ENCODE results near the gene RMND5B. TPM values are rescaled to one million over a fixed set of nuclear protein-coding genes. Genes with fewer than 3 reads are reported as not detected.

The RMND5B gene
- total and polyA plus RNA-seq, 4 experiments from 2014 or later = 23.4 to 39.0 (median 33.6) TPM

GRCh38 chr5:178163772-178164735 is 33.2 kb downstream of the RMND5B start:
- Histone ChIP-seq H3K27ac (ENCODE audit: low read depth, low read length) (no peak overlapping the region), H3K9me3 (ENCODE audit: control insufficient read depth in 1 of 2, low read length in 2 of 2) (no peaks in the 10 kb centered on the region), H3K4me1 (ENCODE audit: insufficient read depth, low read length) (peaks cover 3% of the 10 kb centered on the region), H3K36me3 (ENCODE audit: insufficient read depth, low read length) (no peaks in the 10 kb centered on the region), H3K4me3 (ENCODE audit: low read length in 2 of 2) (no peak overlapping the region), H3K27me3 (ENCODE audit: insufficient read depth, low read length) (no peaks in the 10 kb centered on the region)
- intact Hi-C loops (cut with micrococcal nuclease) = loop anchor here (1.0 kb wide), 3 partner anchors 10 to 43 kb away; no protein-coding TSS in a partner anchor
- peak overlapping the region in 3 of 7 donors; percentile 13 to 59 (median 53) for H3K27ac Mint-ChIP-seq
- peak overlapping the region in 2 of 8 donors; percentile 22 to 65 for H3K4me3 Mint-ChIP-seq
- peak; percentile 86 to 91 (median 88) for DNase-seq
- CTCF ChIA-PET (ENCODE audit: partially characterized antibody) = interaction anchor here (0.6 to 3.4 kb wide), 7 partner anchors 10 to 156 kb away, joined by 3 to 40 read pairs (median 5); partner anchors contain the start of gene NHP2
- H3K27me3 Mint-ChIP-seq = peaks cover 8 to 20% of the 10 kb centered on the region in 2 donors
- POLR2A ChIA-PET (ENCODE audit: partially characterized antibody) = interaction anchor here (0.7 kb wide), 1 partner anchor 9 kb away, joined by 3 read pairs; no protein-coding TSS in a partner anchor
- no peaks in the 10 kb centered on the region for H3K9me3 Mint-ChIP-seq
- H3K36me3 Mint-ChIP-seq = no peaks in the 10 kb centered on the region
- peaks cover 1 to 10% (median 6%) of the 10 kb centered on the region in 4 donors for H3K4me1 Mint-ChIP-seq

DNA sequence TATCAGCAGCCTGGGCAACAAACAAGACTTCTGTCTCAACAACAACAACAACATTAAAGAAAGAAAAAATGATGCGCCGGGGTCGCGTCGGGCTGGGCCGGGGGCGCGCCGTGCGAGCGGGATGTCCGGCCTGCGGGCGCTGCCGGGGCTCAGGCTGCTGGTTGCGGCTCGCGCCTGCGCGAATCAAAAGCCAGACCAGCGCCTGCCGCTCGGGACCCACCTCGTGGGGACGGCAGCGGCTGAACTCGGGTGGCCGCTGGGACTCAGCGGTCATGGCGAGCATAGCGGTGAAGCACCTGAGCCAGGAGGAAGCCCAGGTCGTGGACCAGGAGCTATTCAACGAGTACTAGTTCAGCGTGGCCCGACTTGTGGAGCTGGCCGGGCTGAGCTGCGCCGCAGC is 34.8 kb downstream of the RMND5B start:
- Mint-ChIP-seq H3K36me3 (no peaks in the 10 kb centered on the region), H3K4me1 (peaks cover 1 to 10% (median 6%) of the 10 kb centered on the region in 4 donors), H3K27me3 (peaks cover 8 to 20% of the 10 kb centered on the region in 2 donors), H3K27ac (no peak overlapping the region), H3K4me3 (no peak overlapping the region), H3K9me3 (no peaks in the 10 kb centered on the region)
- no peak overlapping the region for H3K27ac ChIP-seq (ENCODE audit: low read depth, low read length)
- no peak for DNase-seq
- H3K9me3 ChIP-seq (ENCODE audit: control insufficient read depth in 1 of 2, low read length in 2 of 2) = no peaks in the 10 kb centered on the region
- H3K4me3 ChIP-seq (ENCODE audit: low read length in 2 of 2) = no peak overlapping the region
- no peaks in the 10 kb centered on the region for H3K27me3 ChIP-seq (ENCODE audit: insufficient read depth, low read length)
- peaks cover 3% of the 10 kb centered on the region for H3K4me1 ChIP-seq (ENCODE audit: insufficient read depth, low read length)
- H3K36me3 ChIP-seq (ENCODE audit: insufficient read depth, low read length) = no peaks in the 10 kb centered on the region
- CTCF ChIA-PET (ENCODE audit: partially characterized antibody) = interaction anchor here (0.9 to 5.1 kb wide), 5 partner anchors 10 to 90 kb away, joined by 3 to 31 read pairs (median 4); no protein-coding TSS in a partner anchor
- intact Hi-C loops (cut with micrococcal nuclease) = no loop called here
- POLR2A ChIA-PET (ENCODE audit: partially characterized antibody) = no interaction called here

DNA sequence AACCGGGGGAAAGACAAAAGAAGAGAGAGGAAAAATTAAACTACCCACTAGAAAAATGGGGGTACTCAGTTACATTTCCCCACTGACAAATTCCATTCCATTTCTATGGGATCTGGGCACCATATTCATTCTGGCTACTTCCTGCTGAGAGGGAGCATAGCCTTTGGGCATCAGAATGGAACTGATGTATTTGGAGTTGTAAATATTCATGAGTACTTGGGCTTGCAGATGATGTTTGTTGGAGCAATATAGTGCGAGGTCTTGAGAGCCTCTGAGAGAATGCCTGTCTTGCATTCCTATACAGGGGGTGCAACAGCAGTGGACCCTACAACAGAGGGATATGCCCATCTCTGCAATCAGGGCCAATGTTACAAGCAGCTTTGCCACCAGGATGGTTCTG is 39.6 kb downstream of the RMND5B start:
- ChIA-PET POLR2A (ENCODE audit: partially characterized antibody) (no interaction called here), CTCF (ENCODE audit: partially characterized antibody) (interaction anchor here (1.4 kb wide), 1 partner anchor 95 kb away, joined by 5 read pairs; no protein-coding TSS in a partner anchor)
- Histone ChIP-seq H3K36me3 (ENCODE audit: insufficient read depth, low read length) (no peaks in the 10 kb centered on the region), H3K27ac (ENCODE audit: low read depth, low read length) (no peak overlapping the region), H3K4me3 (ENCODE audit: low read length in 2 of 2) (no peak overlapping the region), H3K4me1 (ENCODE audit: insufficient read depth, low read length) (no peaks in the 10 kb centered on the region), H3K27me3 (ENCODE audit: insufficient read depth, low read length) (no peaks in the 10 kb centered on the region), H3K9me3 (ENCODE audit: control insufficient read depth in 1 of 2, low read length in 2 of 2) (no peaks in the 10 kb centered on the region)
- H3K27me3 Mint-ChIP-seq = peaks cover 0 to 4% of the 10 kb centered on the region in 2 donors
- no peak overlapping the region for H3K4me3 Mint-ChIP-seq
- no peak for DNase-seq
- no peak overlapping the region for H3K27ac Mint-ChIP-seq
- H3K4me1 Mint-ChIP-seq = no peaks in the 10 kb centered on the region
- no peaks in the 10 kb centered on the region for H3K9me3 Mint-ChIP-seq
- intact Hi-C loops (cut with micrococcal nuclease) = no loop called here
- H3K36me3 Mint-ChIP-seq = no peaks in the 10 kb centered on the region

- H3K4me1 Mint-ChIP-seq = peaks cover 0 to 1% (median 0%) of the 10 kb centered on the region in 4 donors
- H3K27ac ChIP-seq (ENCODE audit: low read depth, low read length) = no peak overlapping the region
- no peak overlapping the region for H3K4me3 ChIP-seq (ENCODE audit: low read length in 2 of 2)
- no peak overlapping the region for H3K27ac Mint-ChIP-seq
- no peaks in the 10 kb centered on the region for H3K27me3 ChIP-seq (ENCODE audit: insufficient read depth, low read length)
- intact Hi-C loops (cut with micrococcal nuclease) = no loop called here
- no peaks in the 10 kb centered on the region for H3K36me3 Mint-ChIP-seq
- POLR2A ChIA-PET (ENCODE audit: partially characterized antibody) = no interaction called here
- CTCF ChIA-PET (ENCODE audit: partially characterized antibody) = no interaction called here
- no peak for DNase-seq
- H3K4me1 ChIP-seq (ENCODE audit: insufficient read depth, low read length) = no peaks in the 10 kb centered on the region
- no peak overlapping the region for H3K4me3 Mint-ChIP-seq
- no peaks in the 10 kb centered on the region for H3K9me3 ChIP-seq (ENCODE audit: control insufficient read depth in 1 of 2, low read length in 2 of 2)
- H3K27me3 Mint-ChIP-seq = peaks cover 1 to 3% of the 10 kb centered on the region in 2 donors
- H3K9me3 Mint-ChIP-seq = peaks cover 0 to 2% (median 0%) of the 10 kb centered on the region in 8 donors
- H3K36me3 ChIP-seq (ENCODE audit: insufficient read depth, low read length) = no peaks in the 10 kb centered on the region
Observed at GRCh38 chr5:178174456-178174855, 43.6 kb downstream of the RMND5B start.

DNA sequence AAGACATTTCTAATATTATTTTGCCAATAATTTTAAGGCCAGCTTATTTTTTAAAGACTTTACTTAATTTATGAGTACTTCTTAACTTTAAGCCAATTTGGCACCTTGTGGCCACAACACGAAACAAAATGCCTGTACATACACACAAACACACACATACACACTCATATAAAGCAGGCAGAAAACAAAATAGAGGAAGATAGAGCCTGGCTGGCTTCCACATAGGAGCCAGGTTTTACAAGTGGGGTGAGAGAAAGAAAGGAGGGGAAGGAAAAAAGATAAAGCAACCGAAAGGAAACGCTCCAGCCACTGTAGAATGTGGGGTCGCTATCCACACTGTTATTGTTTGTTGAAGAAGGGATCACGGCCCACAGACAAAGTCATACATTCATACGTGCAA is 46.0 kb downstream of the RMND5B start:
- Mint-ChIP-seq H3K27ac (no peak overlapping the region), H3K27me3 (peaks cover 1 to 9% of the 10 kb centered on the region in 2 donors), H3K4me1 (peaks cover 0 to 1% (median 0%) of the 10 kb centered on the region in 4 donors), H3K9me3 (peaks cover 0 to 2% (median 0%) of the 10 kb centered on the region in 8 donors), H3K4me3 (no peak overlapping the region), H3K36me3 (no peaks in the 10 kb centered on the region)
- Histone ChIP-seq H3K36me3 (ENCODE audit: insufficient read depth, low read length) (no peaks in the 10 kb centered on the region), H3K27ac (ENCODE audit: low read depth, low read length) (no peak overlapping the region), H3K4me1 (ENCODE audit: insufficient read depth, low read length) (no peaks in the 10 kb centered on the region), H3K27me3 (ENCODE audit: insufficient read depth, low read length) (no peaks in the 10 kb centered on the region), H3K9me3 (ENCODE audit: control insufficient read depth in 1 of 2, low read length in 2 of 2) (no peaks in the 10 kb centered on the region), H3K4me3 (ENCODE audit: low read length in 2 of 2) (no peak overlapping the region)
- ChIA-PET CTCF (ENCODE audit: partially characterized antibody) (no interaction called here), POLR2A (ENCODE audit: partially characterized antibody) (no interaction called here)
- no peak for DNase-seq
- intact Hi-C loops (cut with micrococcal nuclease) = no loop called here

DNA sequence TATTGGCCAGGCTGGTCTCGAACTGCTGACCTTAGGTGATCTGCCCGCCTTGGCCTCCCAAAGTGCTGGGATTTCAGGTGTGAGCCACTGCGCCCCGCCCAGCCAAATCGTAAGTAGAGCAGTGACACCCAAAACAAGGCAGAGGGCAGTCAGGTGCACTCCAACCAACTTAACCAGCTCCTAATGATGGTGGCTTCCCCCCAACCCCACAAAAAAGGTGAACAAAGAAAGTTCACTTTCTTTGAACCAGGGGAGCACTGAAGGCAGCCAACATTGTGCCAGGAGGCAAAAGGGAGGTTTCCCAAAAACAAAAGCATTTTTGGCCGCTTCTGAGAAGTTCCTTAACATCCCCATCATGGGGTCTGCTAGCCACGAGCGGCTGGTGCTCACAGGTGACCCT is 46.8 kb downstream of the RMND5B start:
- intact Hi-C loops (cut with micrococcal nuclease) = no loop called here
- Mint-ChIP-seq H3K4me3 (no peak overlapping the region), H3K9me3 (peaks cover 0 to 2% (median 0%) of the 10 kb centered on the region in 8 donors), H3K36me3 (no peaks in the 10 kb centered on the region), H3K4me1 (peaks cover 0 to 3% (median under 1%) of the 10 kb centered on the region in 4 donors), H3K27me3 (peaks cover 4 to 9% of the 10 kb centered on the region in 2 donors), H3K27ac (no peak overlapping the region)
- no peak overlapping the region for H3K27ac ChIP-seq (ENCODE audit: low read depth, low read length)
- H3K4me1 ChIP-seq (ENCODE audit: insufficient read depth, low read length) = no peaks in the 10 kb centered on the region
- no peak overlapping the region for H3K4me3 ChIP-seq (ENCODE audit: low read length in 2 of 2)
- H3K36me3 ChIP-seq (ENCODE audit: insufficient read depth, low read length) = no peaks in the 10 kb centered on the region
- no peaks in the 10 kb centered on the region for H3K9me3 ChIP-seq (ENCODE audit: control insufficient read depth in 1 of 2, low read length in 2 of 2)
- ChIA-PET POLR2A (ENCODE audit: partially characterized antibody) (no interaction called here), CTCF (ENCODE audit: partially characterized antibody) (no interaction called here)
- H3K27me3 ChIP-seq (ENCODE audit: insufficient read depth, low read length) = no peaks in the 10 kb centered on the region
- no peak for DNase-seq

DNA sequence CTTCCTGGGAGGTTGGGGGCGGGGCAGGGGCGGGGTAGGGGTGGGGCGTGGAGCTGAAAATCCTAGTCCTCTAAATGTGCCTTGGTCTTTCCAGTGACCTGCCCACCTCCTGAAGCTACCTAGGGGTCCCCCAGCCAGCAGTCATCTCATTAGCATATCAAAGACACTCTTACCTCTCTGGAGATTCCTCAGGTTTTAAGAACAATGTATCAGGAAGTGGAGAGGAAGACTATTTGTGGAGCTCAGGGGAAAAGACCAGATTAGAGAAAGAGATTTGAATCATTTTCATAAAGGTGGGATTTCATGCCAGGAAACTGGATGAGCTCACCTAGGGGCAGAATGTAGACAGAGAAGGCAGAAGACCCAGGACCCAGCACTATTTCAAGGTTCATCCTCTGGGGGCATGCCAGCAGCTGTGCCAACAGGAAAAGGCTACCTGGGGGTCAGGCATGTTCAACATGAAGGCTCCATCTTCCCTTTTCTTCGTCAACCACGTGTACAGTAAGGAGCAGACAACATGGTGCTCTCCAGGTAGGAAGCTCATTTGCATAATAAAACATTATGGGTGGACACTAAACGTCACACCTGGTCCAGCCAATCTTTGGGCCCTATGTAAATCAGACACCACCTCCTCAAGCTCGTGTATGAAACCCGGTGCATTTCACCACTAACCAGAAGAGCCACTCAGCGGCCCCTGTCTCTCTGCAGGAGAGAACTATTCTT is 49.5 kb downstream of the RMND5B start:
- POLR2A ChIA-PET (ENCODE audit: partially characterized antibody) = no interaction called here
- CTCF ChIA-PET (ENCODE audit: partially characterized antibody) = no interaction called here

More for the DNA sequence above, 49.5 kb downstream of the RMND5B start:
- H3K4me3 Mint-ChIP-seq = no peak overlapping the region
- H3K9me3 ChIP-seq (ENCODE audit: control insufficient read depth in 1 of 2, low read length in 2 of 2) = no peaks in the 10 kb centered on the region
- no peak overlapping the region for H3K4me3 ChIP-seq (ENCODE audit: low read length in 2 of 2)
- no peak overlapping the region for H3K27ac Mint-ChIP-seq
- peaks cover 4 to 9% of the 10 kb centered on the region in 2 donors for H3K27me3 Mint-ChIP-seq
- H3K4me1 Mint-ChIP-seq = peaks cover 0 to 3% (median under 1%) of the 10 kb centered on the region in 4 donors
- intact Hi-C loops (cut with micrococcal nuclease) = no loop called here
- no peaks in the 10 kb centered on the region for H3K4me1 ChIP-seq (ENCODE audit: insufficient read depth, low read length)
- H3K9me3 Mint-ChIP-seq = peaks cover 0 to 2% (median 0%) of the 10 kb centered on the region in 8 donors
- no peak overlapping the region for H3K27ac ChIP-seq (ENCODE audit: low read depth, low read length)
- no peak for DNase-seq
- no peaks in the 10 kb centered on the region for H3K36me3 Mint-ChIP-seq
- no peaks in the 10 kb centered on the region for H3K36me3 ChIP-seq (ENCODE audit: insufficient read depth, low read length)
- no peaks in the 10 kb centered on the region for H3K27me3 ChIP-seq (ENCODE audit: insufficient read depth, low read length)
